GM12873 (cell line): ENCODE data around the gene OR13C5.
"Not testable (repeated sequence)": the region's sequence is repeated elsewhere in the genome, so short reads cannot be mapped to it uniquely, and the experiment has no call there.

Experiments used
- TF ChIP-seq, protein P1 (sequence below): IDR thresholded peaks from 2 replicates; pipeline ENCODE4 v1.5.1; 2012; ENCODE audit warnings: low read depth, mild to moderate bottlenecking, moderate library complexity, low read length, control low read depth; ENCODE audit not compliant: insufficient read depth; ENCODE audit errors: missing control alignments

OR13C5 gene

DNA sequence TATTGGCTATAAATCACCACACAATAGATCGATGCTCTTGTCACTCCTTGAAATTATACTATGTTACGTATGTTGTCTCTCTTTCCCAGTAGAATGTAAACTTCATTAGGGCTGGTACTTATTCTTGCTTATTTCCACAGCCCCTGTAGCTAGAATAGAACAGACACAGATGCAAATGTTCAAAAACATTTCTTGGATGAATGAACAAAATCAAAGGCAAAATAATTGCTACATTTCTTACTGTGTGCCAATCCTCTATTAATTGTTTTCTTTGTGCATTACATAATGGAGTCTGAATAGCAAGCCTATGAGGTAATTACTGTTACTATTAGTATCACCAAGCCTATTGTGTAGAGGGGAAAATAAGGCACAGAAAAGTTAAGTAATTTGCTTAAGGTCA is 6.9 kb upstream of the OR13C5 start:
- TF ChIP-seq, protein P1, sequence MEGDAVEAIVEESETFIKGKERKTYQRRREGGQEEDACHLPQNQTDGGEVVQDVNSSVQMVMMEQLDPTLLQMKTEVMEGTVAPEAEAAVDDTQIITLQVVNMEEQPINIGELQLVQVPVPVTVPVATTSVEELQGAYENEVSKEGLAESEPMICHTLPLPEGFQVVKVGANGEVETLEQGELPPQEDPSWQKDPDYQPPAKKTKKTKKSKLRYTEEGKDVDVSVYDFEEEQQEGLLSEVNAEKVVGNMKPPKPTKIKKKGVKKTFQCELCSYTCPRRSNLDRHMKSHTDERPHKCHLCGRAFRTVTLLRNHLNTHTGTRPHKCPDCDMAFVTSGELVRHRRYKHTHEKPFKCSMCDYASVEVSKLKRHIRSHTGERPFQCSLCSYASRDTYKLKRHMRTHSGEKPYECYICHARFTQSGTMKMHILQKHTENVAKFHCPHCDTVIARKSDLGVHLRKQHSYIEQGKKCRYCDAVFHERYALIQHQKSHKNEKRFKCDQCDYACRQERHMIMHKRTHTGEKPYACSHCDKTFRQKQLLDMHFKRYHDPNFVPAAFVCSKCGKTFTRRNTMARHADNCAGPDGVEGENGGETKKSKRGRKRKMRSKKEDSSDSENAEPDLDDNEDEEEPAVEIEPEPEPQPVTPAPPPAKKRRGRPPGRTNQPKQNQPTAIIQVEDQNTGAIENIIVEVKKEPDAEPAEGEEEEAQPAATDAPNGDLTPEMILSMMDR, result no peak

DNA sequence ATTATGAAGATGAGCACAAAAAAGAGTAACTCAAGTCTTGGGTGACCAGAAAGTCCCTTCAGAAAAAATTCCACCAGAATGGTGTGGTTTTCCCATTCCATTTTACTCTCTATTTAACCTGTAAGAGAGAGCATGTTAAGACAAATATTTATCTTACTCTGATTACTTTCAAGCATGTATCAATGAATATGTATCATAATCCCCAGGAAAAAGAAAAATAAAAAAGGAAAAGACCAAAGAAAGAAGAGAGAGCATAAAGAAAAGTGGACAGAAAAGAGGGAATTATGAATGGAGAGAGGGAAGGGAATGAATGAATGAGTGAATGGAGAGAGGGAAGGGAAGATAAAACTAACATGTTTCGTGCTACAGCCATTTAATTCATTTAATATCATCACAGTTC is 6.3 kb upstream of the OR13C5 start, which contains the start of gene OR13C2:
Gene OR13C2, minus strand, starts transcription at position 101 of the 400 bp plus-strand sequence. Its CDS starts 0 bp downstream, at position 101.
- TF ChIP-seq, protein P1, result not testable (repeated sequence)

DNA sequence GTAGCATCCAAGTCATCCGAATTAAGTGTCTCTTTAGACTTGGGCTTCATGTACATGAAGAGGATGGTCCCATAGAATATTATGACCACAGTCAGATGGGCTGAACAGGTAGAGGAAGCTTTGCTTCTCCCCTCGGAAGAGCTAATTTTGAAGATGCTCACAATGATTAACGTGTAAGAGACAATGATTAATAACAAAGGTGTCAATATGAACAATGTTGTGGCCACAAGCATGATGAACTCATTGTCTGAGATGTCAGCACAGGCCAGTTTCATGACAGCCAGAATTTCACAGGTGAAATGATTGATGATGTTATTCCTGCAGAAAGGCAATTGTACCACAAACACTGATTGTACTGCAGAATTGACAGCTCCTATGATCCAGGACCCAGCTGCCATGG is 5.6 kb upstream of the OR13C5 start:
- TF ChIP-seq, protein P1, result no peak

DNA sequence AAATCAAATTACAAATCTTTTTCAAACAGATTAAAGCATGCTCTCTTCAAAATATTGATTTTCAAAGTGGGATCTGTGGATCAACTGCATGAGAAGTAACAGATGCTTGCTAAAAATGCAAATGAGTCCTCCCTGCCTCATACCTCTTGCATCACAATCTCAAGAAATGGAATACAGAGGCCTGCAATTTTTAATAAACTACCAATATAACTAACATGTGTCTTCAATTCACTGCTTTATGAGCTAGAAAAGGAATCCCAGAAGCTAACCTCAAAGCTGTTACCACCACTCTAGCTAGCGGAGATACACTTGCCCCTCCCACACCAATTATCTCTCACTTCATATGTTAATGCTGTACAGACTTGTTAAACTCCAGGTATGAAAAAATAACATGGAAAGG is 9.6 kb downstream of the OR13C5 start:
- TF ChIP-seq, protein P1, result no peak

DNA sequence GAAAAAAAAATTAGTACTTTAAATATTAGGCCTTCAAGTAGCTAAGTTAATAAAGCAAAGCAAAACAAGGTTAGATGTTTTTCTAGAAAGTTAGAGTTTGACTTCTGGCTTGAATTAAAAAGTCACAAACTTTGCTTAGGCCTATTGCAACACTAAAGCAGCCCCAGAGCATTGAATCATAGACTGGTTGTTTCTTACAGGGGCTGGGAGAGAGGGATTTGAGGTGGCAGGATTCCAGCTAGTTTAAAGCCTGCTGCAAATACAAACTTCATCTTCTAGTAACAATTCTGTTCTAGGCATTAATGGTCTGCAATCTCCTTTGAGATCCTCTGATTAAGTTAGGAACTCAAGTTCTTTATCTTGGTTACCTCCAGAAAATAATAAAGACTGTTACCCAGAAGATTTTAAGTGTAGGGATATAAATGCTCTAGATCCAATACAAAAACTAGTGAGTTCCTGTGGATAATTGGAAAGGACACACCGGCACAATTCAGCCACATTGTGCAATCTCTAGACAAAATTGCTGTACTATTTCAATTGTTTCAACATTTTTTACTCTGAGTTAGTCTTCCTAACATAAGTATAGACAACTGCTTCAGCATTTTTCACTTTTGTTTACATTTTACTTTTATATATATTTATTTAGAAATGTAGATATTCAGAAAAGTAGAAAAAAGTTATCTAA is 12.6 kb downstream of the OR13C5 start:
- TF ChIP-seq, protein P1, result no peak

DNA sequence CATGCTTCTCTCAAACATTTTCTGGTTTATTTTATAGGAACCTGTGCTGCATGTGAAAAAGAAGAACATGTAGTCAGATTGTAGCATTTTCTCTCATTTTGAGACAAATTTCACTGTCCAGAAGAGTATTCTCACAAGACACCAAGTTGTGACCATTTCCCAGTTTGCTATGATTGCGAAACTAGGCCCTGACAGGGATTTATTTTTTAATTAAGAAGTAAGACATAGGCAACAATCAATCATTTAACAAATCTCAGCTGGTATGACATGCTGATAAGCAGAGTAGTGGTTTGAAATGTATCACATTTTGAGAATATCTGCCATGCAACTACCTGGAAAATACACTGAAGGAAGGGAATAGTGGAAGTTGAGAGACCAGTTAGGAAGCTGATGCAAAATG is 18.7 kb downstream of the OR13C5 start:
- TF ChIP-seq, protein P1, result no peak

DNA sequence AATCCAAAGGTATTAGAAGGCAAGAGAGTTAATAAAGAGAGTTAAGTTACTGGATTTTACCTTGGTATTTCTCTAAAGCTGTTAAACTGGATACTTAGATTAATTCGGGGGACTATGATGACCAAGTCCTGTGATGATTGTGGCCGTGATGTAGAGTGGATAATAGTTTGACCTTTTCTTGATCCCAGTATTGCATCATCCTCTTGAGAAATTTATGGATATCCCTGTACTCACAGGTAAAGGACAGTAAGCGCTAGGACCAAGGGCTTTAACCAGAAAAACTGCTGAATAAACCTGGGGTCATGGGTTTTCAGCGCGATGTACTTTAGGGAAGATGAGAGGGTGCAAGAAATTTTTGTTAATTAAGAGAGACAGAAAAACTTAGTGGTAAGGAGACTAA is 21.9 kb downstream of the OR13C5 start:
- TF ChIP-seq, protein P1, result no peak
